HEK293 (cell line): ENCODE measurements around the gene TOR1A.
A peak's percentile ranks its signal among the peaks of the same experiment; 100 is the strongest.

Experiments
- BCL11B ChIP-seq: fragments of 450-650 bp; formaldehyde crosslinking; IDR thresholded peaks from 2 replicates; pipeline ENCODE4 v1.5.1; 2016; ENCODE audit warnings: low read depth, missing biosample characterization, missing genetic modification characterization
- GLI2 ChIP-seq: fragments of 450-650 bp; formaldehyde crosslinking; IDR thresholded peaks from 2 replicates; pipeline ENCODE4; 2017; ENCODE audit warnings: missing biosample characterization, missing genetic modification characterization, low read depth, borderline replicate concordance
- HOXD13 ChIP-seq: sonication (generic); formaldehyde crosslinking; IDR thresholded peaks from 2 replicates; pipeline ENCODE4 v1.8.0; 2022; ENCODE audit warnings: missing genetic modification reagents, borderline replicate concordance
- MEIS1 ChIP-seq: sonication (generic); formaldehyde crosslinking; IDR thresholded peaks from 2 replicates; pipeline ENCODE4 v1.8.1; 2022; ENCODE audit warnings: missing genetic modification reagents, mild to moderate bottlenecking, borderline replicate concordance
- MZF1 ChIP-seq: fragments of 450-650 bp; formaldehyde crosslinking; IDR thresholded peaks from 2 replicates; pipeline ENCODE4 v1.5.1; 2017; ENCODE audit warnings: missing biosample characterization, missing genetic modification characterization, borderline replicate concordance
- SP3 ChIP-seq: fragments of 450-650 bp; formaldehyde crosslinking; IDR thresholded peaks from 2 replicates; pipeline ENCODE4 v1.5.1; 2016; ENCODE audit warnings: missing biosample characterization, missing genetic modification characterization
- TRIM28 ChIP-seq: IDR thresholded peaks from 2 replicates; pipeline ENCODE4 v1.6.1; 2011; ENCODE audit warnings: low read length, control low read depth, borderline replicate concordance
- ZBTB1 ChIP-seq: fragments of 450-650 bp; formaldehyde crosslinking; IDR thresholded peaks from 2 replicates; pipeline ENCODE4 v1.5.1; 2016; ENCODE audit warnings: missing biosample characterization, missing genetic modification characterization
- ZBTB48 ChIP-seq: fragments of 450-650 bp; formaldehyde crosslinking; IDR thresholded peaks from 2 replicates; pipeline ENCODE4 v1.5.1; 2016; ENCODE audit warnings: missing biosample characterization, missing genetic modification characterization
- ZEB2 ChIP-seq: fragments of 450-650 bp; formaldehyde crosslinking; IDR thresholded peaks from 2 replicates; pipeline ENCODE4 v1.5.1; 2016; ENCODE audit warnings: missing biosample characterization, missing genetic modification characterization
- ZNF16 ChIP-seq: fragments of 450-650 bp; formaldehyde crosslinking; IDR thresholded peaks from 2 replicates; pipeline ENCODE4 v1.5.1; 2016; ENCODE audit warnings: low read depth, missing biosample characterization, missing genetic modification characterization
- ZNF19 ChIP-seq: fragments of 450-650 bp; formaldehyde crosslinking; IDR thresholded peaks from 2 replicates; pipeline ENCODE4; 2016; ENCODE audit warnings: missing biosample characterization, missing genetic modification characterization, low read depth
- ZNF341 ChIP-seq: fragments of 450-650 bp; formaldehyde crosslinking; IDR thresholded peaks from 2 replicates; pipeline ENCODE4; 2016; ENCODE audit warnings: low read depth, missing biosample characterization, missing genetic modification characterization
- ZNF394 ChIP-seq: fragments of 450-650 bp; formaldehyde crosslinking; IDR thresholded peaks from 2 replicates; pipeline ENCODE4 v1.5.1; 2016; ENCODE audit warnings: missing biosample characterization, missing genetic modification characterization, mild to moderate bottlenecking, moderate library complexity, borderline replicate concordance
- ZNF423 ChIP-seq: fragments of 450-650 bp; formaldehyde crosslinking; IDR thresholded peaks from 2 replicates; pipeline ENCODE4 v1.5.1; 2016; ENCODE audit warnings: missing biosample characterization, missing genetic modification characterization
- ZNF549 ChIP-seq: fragments of 450-650 bp; IDR thresholded peaks from 2 replicates; pipeline ENCODE4 v1.5.1; 2018; ENCODE audit warnings: missing biosample characterization, missing genetic modification characterization, mild to moderate bottlenecking, inconsistent platforms, moderate library complexity
- ZNF558 ChIP-seq: fragments of 450-650 bp; formaldehyde crosslinking; IDR thresholded peaks from 2 replicates; pipeline ENCODE4 v1.5.1; 2016; ENCODE audit warnings: missing biosample characterization, missing genetic modification characterization
- ZNF626 ChIP-seq: fragments of 450-650 bp; sonication (Bioruptor Pico); formaldehyde crosslinking; IDR thresholded peaks from 2 replicates; pipeline ENCODE4 v1.5.1; 2018; ENCODE audit warnings: missing biosample characterization, missing genetic modification characterization, inconsistent platforms
- ZNF654 ChIP-seq: fragments of 450-650 bp; formaldehyde crosslinking; IDR thresholded peaks from 2 replicates; pipeline ENCODE4 v1.5.1; 2016; ENCODE audit warnings: low read depth, missing biosample characterization, missing genetic modification characterization
- ZNF701 ChIP-seq: fragments of 450-650 bp; formaldehyde crosslinking; IDR thresholded peaks from 2 replicates; pipeline ENCODE4 v1.5.1; 2016; ENCODE audit warnings: missing biosample characterization, missing genetic modification characterization
- ZNF776 ChIP-seq: fragments of 450-650 bp; formaldehyde crosslinking; IDR thresholded peaks from 2 replicates; pipeline ENCODE4 v1.5.0; 2017; ENCODE audit warnings: missing biosample characterization, missing genetic modification characterization, borderline replicate concordance
- ZNF791 ChIP-seq: fragments of 450-650 bp; formaldehyde crosslinking; IDR thresholded peaks from 2 replicates; pipeline ENCODE4 v1.5.1; 2016; ENCODE audit warnings: missing biosample characterization, missing genetic modification characterization
- ZNF843 ChIP-seq: fragments of 450-650 bp; formaldehyde crosslinking; IDR thresholded peaks from 2 replicates; pipeline ENCODE4 v1.5.1; 2016; ENCODE audit warnings: missing biosample characterization, missing genetic modification characterization
- ZSCAN16 ChIP-seq: fragments of 450-650 bp; formaldehyde crosslinking; IDR thresholded peaks from 2 replicates; pipeline ENCODE4 v1.5.1; 2016; ENCODE audit warnings: missing biosample characterization, missing genetic modification characterization
- TF ChIP-seq, protein P1 (sequence below): fragments of 450-650 bp; formaldehyde crosslinking; IDR thresholded peaks from 2 replicates; pipeline ENCODE4 v1.5.1; 2016; ENCODE audit warnings: missing biosample characterization, missing genetic modification characterization
- TF ChIP-seq, protein P2 (sequence below): IDR thresholded peaks from 2 replicates; pipeline ENCODE4 v1.6.1; 2011; ENCODE audit warnings: mild to moderate bottlenecking, low read depth, low read length, borderline replicate concordance
- TF ChIP-seq, protein P3 (sequence below): fragments of 450-650 bp; formaldehyde crosslinking; IDR thresholded peaks from 2 replicates; pipeline ENCODE4 v1.5.1; 2016; ENCODE audit warnings: missing biosample characterization, missing genetic modification characterization, low read depth
- TF ChIP-seq, protein P4 (sequence below): fragments of 450-650 bp; formaldehyde crosslinking; IDR thresholded peaks from 2 replicates; pipeline ENCODE4 v1.5.1; 2016; ENCODE audit warnings: missing biosample characterization, missing genetic modification characterization
- TF ChIP-seq, protein P5 (sequence below): fragments of 450-650 bp; formaldehyde crosslinking; conservative IDR thresholded peaks from 2 replicates; pipeline ENCODE4 v1.5.1; 2016; ENCODE audit warnings: low read depth, missing biosample characterization, missing genetic modification characterization

Gene TOR1A

DNA sequence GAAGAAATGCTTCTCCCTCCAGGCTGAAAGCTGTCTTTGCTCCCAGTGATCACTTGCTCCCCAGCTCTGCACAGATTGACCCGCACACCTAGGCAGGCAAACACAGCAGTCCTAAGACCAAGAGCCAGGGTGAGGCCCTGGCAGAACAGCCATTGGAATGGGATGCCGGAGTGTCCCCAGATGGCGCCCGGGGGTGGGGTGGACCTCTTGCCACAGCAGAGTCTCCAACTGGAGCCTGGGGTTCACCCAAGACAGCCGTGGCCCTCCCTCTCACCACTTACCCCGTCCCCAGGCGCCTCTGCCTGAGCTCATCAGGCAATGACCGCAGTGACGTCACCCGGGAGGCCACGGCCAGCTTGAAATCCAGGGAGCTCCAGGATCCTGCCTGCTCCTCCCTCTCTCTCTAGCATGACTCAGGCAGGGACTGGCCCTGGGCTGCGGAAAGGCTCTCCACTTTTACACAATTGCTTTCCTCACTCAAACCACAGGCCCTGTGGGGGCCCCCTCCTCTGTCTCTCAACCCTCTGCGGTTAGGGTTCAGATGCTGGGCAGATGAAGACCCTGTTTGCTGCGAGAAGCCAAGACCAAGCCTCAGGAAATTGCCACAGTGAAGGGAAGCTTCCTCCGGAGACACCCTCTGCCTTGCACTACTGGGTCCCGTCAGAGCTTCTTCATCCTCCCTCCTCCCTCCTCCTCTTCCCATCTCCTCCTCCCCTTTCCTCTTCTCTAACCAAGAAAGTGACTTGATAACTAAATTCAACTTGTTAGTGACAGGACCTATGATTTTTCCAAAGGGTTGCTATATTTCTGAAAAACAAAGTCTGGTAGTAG lies 46.8 kb downstream of the TOR1A start (continued):
- TF ChIP-seq ZNF791 (tag by site-specific recombination) (no peak), ZNF654 (tag by site-specific recombination) (no peak), ZNF549 (tag by site-specific recombination) (no peak), ZNF341 (tag by site-specific recombination) (peak; percentile 78), BCL11B (tag by site-specific recombination) (no peak), ZBTB48 (peak; percentile 87), ZNF701 (tag by site-specific recombination) (no peak), HOXD13 (CRISPR knock-in tag) (no peak), ZSCAN16 (tag by site-specific recombination) (no peak), MEIS1 (CRISPR knock-in tag) (no peak), ZEB2 (tag by site-specific recombination) (peak; percentile 90), ZNF423 (no peak), ZBTB1 (no peak), GLI2 (peak; percentile 31; the same call in 1 of the 2 replicates), MZF1 (no peak), ZNF776 (tag by site-specific recombination) (no peak), ZNF626 (no peak), SP3 (no peak), ZNF16 (tag by site-specific recombination) (no peak), ZNF558 (tag by site-specific recombination) (no peak), ZNF19 (no peak), ZNF394 (tag by site-specific recombination) (peak; percentile 89; the same call in 1 of the 2 replicates), TRIM28 (no peak), ZNF843 (no peak)
- TF ChIP-seq, protein P1, sequence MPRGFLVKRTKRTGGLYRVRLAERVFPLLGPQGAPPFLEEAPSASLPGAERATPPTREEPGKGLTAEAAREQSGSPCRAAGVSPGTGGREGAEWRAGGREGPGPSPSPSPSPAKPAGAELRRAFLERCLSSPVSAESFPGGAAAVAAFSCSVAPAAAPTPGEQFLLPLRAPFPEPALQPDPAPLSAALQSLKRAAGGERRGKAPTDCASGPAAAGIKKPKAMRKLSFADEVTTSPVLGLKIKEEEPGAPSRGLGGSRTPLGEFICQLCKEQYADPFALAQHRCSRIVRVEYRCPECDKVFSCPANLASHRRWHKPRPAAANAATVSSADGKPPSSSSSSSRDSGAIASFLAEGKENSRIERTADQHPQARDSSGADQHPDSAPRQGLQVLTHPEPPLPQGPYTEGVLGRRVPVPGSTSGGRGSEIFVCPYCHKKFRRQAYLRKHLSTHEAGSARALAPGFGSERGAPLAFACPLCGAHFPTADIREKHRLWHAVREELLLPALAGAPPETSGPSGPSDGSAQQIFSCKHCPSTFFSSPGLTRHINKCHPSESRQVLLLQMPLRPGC (tag by site-specific recombination) = peak; percentile 76; the same call in 1 of the 2 replicates
- TF ChIP-seq, protein P2, sequence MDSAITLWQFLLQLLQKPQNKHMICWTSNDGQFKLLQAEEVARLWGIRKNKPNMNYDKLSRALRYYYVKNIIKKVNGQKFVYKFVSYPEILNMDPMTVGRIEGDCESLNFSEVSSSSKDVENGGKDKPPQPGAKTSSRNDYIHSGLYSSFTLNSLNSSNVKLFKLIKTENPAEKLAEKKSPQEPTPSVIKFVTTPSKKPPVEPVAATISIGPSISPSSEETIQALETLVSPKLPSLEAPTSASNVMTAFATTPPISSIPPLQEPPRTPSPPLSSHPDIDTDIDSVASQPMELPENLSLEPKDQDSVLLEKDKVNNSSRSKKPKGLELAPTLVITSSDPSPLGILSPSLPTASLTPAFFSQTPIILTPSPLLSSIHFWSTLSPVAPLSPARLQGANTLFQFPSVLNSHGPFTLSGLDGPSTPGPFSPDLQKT = no peak
- TF ChIP-seq, protein P3, sequence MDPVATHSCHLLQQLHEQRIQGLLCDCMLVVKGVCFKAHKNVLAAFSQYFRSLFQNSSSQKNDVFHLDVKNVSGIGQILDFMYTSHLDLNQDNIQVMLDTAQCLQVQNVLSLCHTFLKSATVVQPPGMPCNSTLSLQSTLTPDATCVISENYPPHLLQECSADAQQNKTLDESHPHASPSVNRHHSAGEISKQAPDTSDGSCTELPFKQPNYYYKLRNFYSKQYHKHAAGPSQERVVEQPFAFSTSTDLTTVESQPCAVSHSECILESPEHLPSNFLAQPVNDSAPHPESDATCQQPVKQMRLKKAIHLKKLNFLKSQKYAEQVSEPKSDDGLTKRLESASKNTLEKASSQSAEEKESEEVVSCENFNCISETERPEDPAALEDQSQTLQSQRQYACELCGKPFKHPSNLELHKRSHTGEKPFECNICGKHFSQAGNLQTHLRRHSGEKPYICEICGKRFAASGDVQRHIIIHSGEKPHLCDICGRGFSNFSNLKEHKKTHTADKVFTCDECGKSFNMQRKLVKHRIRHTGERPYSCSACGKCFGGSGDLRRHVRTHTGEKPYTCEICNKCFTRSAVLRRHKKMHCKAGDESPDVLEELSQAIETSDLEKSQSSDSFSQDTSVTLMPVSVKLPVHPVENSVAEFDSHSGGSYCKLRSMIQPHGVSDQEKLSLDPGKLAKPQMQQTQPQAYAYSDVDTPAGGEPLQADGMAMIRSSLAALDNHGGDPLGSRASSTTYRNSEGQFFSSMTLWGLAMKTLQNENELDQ = no peak
- TF ChIP-seq, protein P4, sequence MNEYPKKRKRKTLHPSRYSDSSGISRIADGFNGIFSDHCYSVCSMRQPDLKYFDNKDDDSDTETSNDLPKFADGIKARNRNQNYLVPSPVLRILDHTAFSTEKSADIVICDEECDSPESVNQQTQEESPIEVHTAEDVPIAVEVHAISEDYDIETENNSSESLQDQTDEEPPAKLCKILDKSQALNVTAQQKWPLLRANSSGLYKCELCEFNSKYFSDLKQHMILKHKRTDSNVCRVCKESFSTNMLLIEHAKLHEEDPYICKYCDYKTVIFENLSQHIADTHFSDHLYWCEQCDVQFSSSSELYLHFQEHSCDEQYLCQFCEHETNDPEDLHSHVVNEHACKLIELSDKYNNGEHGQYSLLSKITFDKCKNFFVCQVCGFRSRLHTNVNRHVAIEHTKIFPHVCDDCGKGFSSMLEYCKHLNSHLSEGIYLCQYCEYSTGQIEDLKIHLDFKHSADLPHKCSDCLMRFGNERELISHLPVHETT (tag by site-specific recombination) = peak; percentile 50; the same call in 1 of the 2 replicates
- TF ChIP-seq, protein P5, sequence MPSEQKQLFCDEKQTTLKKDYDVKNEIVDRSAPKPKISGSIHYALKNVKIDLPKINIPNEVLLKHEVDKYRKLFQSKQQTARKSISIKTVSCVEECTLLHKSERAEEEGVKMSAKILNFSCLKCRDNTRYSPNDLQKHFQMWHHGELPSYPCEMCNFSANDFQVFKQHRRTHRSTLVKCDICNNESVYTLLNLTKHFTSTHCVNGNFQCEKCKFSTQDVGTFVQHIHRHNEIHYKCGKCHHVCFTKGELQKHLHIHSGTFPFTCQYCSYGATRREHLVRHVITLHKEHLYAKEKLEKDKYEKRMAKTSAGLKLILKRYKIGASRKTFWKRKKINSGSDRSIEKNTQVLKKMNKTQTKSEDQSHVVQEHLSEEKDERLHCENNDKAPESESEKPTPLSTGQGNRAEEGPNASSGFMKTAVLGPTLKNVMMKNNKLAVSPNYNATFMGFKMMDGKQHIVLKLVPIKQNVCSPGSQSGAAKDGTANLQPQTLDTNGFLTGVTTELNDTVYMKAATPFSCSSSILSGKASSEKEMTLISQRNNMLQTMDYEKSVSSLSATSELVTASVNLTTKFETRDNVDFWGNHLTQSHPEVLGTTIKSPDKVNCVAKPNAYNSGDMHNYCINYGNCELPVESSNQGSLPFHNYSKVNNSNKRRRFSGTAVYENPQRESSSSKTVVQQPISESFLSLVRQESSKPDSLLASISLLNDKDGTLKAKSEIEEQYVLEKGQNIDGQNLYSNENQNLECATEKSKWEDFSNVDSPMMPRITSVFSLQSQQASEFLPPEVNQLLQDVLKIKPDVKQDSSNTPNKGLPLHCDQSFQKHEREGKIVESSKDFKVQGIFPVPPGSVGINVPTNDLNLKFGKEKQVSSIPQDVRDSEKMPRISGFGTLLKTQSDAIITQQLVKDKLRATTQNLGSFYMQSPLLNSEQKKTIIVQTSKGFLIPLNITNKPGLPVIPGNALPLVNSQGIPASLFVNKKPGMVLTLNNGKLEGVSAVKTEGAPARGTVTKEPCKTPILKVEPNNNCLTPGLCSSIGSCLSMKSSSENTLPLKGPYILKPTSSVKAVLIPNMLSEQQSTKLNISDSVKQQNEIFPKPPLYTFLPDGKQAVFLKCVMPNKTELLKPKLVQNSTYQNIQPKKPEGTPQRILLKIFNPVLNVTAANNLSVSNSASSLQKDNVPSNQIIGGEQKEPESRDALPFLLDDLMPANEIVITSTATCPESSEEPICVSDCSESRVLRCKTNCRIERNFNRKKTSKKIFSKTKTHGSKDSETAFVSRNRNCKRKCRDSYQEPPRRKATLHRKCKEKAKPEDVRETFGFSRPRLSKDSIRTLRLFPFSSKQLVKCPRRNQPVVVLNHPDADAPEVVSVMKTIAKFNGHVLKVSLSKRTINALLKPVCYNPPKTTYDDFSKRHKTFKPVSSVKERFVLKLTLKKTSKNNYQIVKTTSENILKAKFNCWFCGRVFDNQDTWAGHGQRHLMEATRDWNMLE (tag by site-specific recombination) = peak; percentile 42; the same call in 1 of the 2 replicates
